PC-9 (cell line): ENCODE measurements around the gene PRKCA. TPM values are rescaled to one million over a fixed set of nuclear protein-coding genes. Genes with fewer than 3 reads are reported as not detected.

ENCODE experiments used
- BruUV-seq: library from RNA; stranded (reverse); fragments of 400-500 nt; replicated peaks from 2 replicates; lab custom pipeline; 2021; lab: Mats Ljungman, UMichigan
- CTCF ChIA-PET: fragments of 300-600 bp; sonication (Branson Sonifier 250); formaldehyde crosslinking; loops from one replicate; lab custom pipeline; 2022; ENCODE audit warnings: antibody characterized with exemption; lab: Charles Lee
- POLR2A ChIA-PET: fragments of 300-600 bp; sonication (Branson Sonifier 250); formaldehyde crosslinking; loops from one replicate; lab custom pipeline; 2022; ENCODE audit warnings: antibody characterized with exemption; ENCODE audit not compliant: unreplicated experiment; lab: Charles Lee
- DNase-seq, 2 experiments: peaks; one replicate each; pipeline versions ENCODE4 v3.0.0 to v3.0.0-alpha.2; 2015 to 2022; ENCODE audit warnings: mixed read lengths in 1 of 2
- H2AFZ ChIP-seq: fragments of 200-600 bp; sonication (generic); 2 replicates; pipeline ENCODE4 v1.8.1; 2017; ENCODE audit warnings: antibody characterized with exemption
- H3F3A ChIP-seq: fragments of 200-600 bp; sonication (generic); 2 replicates; pipeline ENCODE4 v1.8.1; 2017; ENCODE audit warnings: antibody characterized with exemption, mild to moderate bottlenecking, low read depth; ENCODE audit not compliant: insufficient read depth
- H3K27ac ChIP-seq: fragments of 200-600 bp; sonication (generic); 2 replicates; pipeline ENCODE4 v1.6.1; 2016; ENCODE audit warnings: mixed run types
- H3K27me3 ChIP-seq: fragments of 200-600 bp; sonication (generic); 2 replicates; pipeline ENCODE4 v1.6.1; 2016; ENCODE audit warnings: low read depth, mixed run types; ENCODE audit not compliant: insufficient read depth
- H3K36me3 ChIP-seq: fragments of 200-600 bp; sonication (generic); 2 replicates; pipeline ENCODE4 v1.6.1; 2016; ENCODE audit warnings: low read depth, mixed run types
- H3K4me1 ChIP-seq: fragments of 200-600 bp; sonication (generic); replicated peaks from 2 replicates; pipeline ENCODE4 v1.6.1; 2016; ENCODE audit warnings: mixed run types; ENCODE audit not compliant: insufficient read depth
- H3K4me2 ChIP-seq: fragments of 200-600 bp; sonication (generic); 2 replicates; pipeline ENCODE4 v1.6.1; 2017; ENCODE audit warnings: mixed run types
- H3K4me3 ChIP-seq: fragments of 200-600 bp; sonication (generic); 2 replicates; pipeline ENCODE4 v1.6.1; 2016; ENCODE audit warnings: mixed run types
- H3K79me2 ChIP-seq: fragments of 200-600 bp; sonication (generic); 2 replicates; pipeline ENCODE4 v1.6.1; 2017; ENCODE audit warnings: low read depth, mixed run types
- H3K9me2 ChIP-seq: fragments of 200-600 bp; sonication (generic); 2 replicates; pipeline ENCODE4 v1.8.1; 2017; ENCODE audit warnings: mild to moderate bottlenecking; ENCODE audit not compliant: insufficient read depth
- H3K9me3 ChIP-seq: fragments of 200-600 bp; sonication (generic); 2 replicates; pipeline ENCODE4 v1.8.1; 2016; ENCODE audit warnings: low read depth; ENCODE audit not compliant: insufficient read depth
- H4K20me1 ChIP-seq: fragments of 200-600 bp; sonication (generic); 2 replicates; pipeline ENCODE4 v1.8.1; 2017; ENCODE audit not compliant: insufficient read depth
- CTCF ChIP-seq: fragments of 200-600 bp; sonication (generic); conservative IDR thresholded peaks from 2 replicates; pipeline ENCODE4 v1.6.1; 2017; ENCODE audit warnings: mixed run types, antibody characterized with exemption, mild to moderate bottlenecking, moderate library complexity
- EZH2 ChIP-seq: fragments of 200-600 bp; sonication (generic); IDR thresholded peaks from 2 replicates; pipeline ENCODE4 v1.8.0; 2017; ENCODE audit warnings: antibody characterized with exemption, low read depth
- intact Hi-C: fragments of 100-400 bp; cut with micrococcal nuclease; formaldehyde crosslinking; loops from one replicate; pipeline ENCODE4 v1.10.0; 2022; ENCODE audit not compliant: unreplicated experiment
- total RNA-seq: library from RNA; stranded (reverse); gene quantifications from 2 replicates; pipeline ENCODE4 v1.2.3, GENCODE V29; 2021

PRKCA gene
- total RNA-seq, 1 experiment from 2014 or later, result 23.1 TPM

GRCh38 chr17:66585472-66585871 lies 283.1 kb downstream of the PRKCA start:
- Histone ChIP-seq H3F3A (peaks cover 4% of the 10 kb centered on the region; the same call in 1 of the 2 replicates), H3K9me2 (no peaks in the 10 kb centered on the region), H3K4me3 (no peak overlapping the region), H2AFZ (no peak overlapping the region), H3K36me3 (no peaks in the 10 kb centered on the region), H4K20me1 (no peaks in the 10 kb centered on the region), H3K27ac (no peak overlapping the region), H3K4me2 (no peak overlapping the region), H3K9me3 (no peaks in the 10 kb centered on the region), H3K79me2 (no peaks in the 10 kb centered on the region), H3K4me1 (no peaks in the 10 kb centered on the region), H3K27me3 (no peaks in the 10 kb centered on the region)
- ChIA-PET POLR2A (no interaction called here), CTCF (no interaction called here)
- BruUV-seq, result no TSS peak
- TF ChIP-seq CTCF (no peak), EZH2 (no peak)
- DNase-seq, result no peak
- intact Hi-C loops, result no loop called here

- ChIA-PET POLR2A (no interaction called here), CTCF (no interaction called here)
- no peak overlapping the region for H3K27ac ChIP-seq
- 0 out of 2 replicates have a peak, but pooled peaks cover 3% of the 10 kb centered on the region for H3F3A ChIP-seq
- H3K4me3 ChIP-seq, result no peak overlapping the region
- TF ChIP-seq CTCF (no peak), EZH2 (no peak)
- no peak overlapping the region for H3K4me2 ChIP-seq
- intact Hi-C loops, result no loop called here
- H3K27me3 ChIP-seq, result no peaks in the 10 kb centered on the region
- H3K9me3 ChIP-seq, result no peaks in the 10 kb centered on the region
- BruUV-seq, result no TSS peak
- no peaks in the 10 kb centered on the region for H3K4me1 ChIP-seq
- no peaks in the 10 kb centered on the region for H4K20me1 ChIP-seq
- H2AFZ ChIP-seq, result no peak overlapping the region
- H3K36me3 ChIP-seq, result no peaks in the 10 kb centered on the region
- no peaks in the 10 kb centered on the region for H3K79me2 ChIP-seq
- no peaks in the 10 kb centered on the region for H3K9me2 ChIP-seq
- DNase-seq, result no peak
Observed at GRCh38 chr17:66589892-66590291, 287.5 kb downstream of the PRKCA start.

- H3K27ac ChIP-seq, result no peak overlapping the region
- H3K27me3 ChIP-seq, result no peaks in the 10 kb centered on the region
- H2AFZ ChIP-seq, result no peak overlapping the region
- H3F3A ChIP-seq, result no peaks in the 10 kb centered on the region
- no peaks in the 10 kb centered on the region for H3K9me3 ChIP-seq
- H3K4me2 ChIP-seq, result no peak overlapping the region
- no peak for TF ChIP-seq CTCF
- no peak for TF ChIP-seq EZH2
- no peaks in the 10 kb centered on the region for H3K4me1 ChIP-seq
- H3K79me2 ChIP-seq, result 0 out of 2 replicates have a peak, but pooled peaks cover 3% of the 10 kb centered on the region
- H3K9me2 ChIP-seq, result no peaks in the 10 kb centered on the region
- BruUV-seq, result no TSS peak
- no peak for DNase-seq
- H4K20me1 ChIP-seq, result no peaks in the 10 kb centered on the region
- H3K4me3 ChIP-seq, result no peak overlapping the region
- H3K36me3 ChIP-seq, result no peaks in the 10 kb centered on the region
- intact Hi-C loops, result no loop called here
- ChIA-PET CTCF (no interaction called here), POLR2A (no interaction called here)
Observed at GRCh38 chr17:66593116-66593515, 290.7 kb downstream of the PRKCA start.
